Measurements from ENCODE around the gene STAT4.

Gene STAT4

DNA sequence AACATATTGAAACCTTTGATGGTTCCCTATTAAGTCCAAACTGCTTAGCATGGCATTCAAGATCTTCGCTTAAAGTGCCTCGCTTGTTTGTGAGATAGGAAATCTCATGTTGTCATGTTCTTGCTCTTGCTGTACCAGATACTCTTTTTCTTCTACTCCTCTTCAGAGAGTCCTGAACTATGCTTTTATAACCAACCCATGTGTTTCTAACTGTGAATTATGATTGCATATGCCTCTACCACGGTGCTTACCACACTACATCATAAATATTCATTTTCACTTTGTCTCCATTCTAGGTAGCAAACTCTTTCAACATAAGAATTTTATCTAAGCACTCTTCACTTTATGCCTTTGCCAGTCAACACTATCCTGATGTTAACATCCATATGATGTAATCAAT, 23.6 kb downstream of the STAT4 start:
- CTCF ChIA-PET, result interaction anchor here (0.6 kb wide), 1 partner anchor 34 kb away, joined by 3 read pairs; no protein-coding TSS in a partner anchor

DNA sequence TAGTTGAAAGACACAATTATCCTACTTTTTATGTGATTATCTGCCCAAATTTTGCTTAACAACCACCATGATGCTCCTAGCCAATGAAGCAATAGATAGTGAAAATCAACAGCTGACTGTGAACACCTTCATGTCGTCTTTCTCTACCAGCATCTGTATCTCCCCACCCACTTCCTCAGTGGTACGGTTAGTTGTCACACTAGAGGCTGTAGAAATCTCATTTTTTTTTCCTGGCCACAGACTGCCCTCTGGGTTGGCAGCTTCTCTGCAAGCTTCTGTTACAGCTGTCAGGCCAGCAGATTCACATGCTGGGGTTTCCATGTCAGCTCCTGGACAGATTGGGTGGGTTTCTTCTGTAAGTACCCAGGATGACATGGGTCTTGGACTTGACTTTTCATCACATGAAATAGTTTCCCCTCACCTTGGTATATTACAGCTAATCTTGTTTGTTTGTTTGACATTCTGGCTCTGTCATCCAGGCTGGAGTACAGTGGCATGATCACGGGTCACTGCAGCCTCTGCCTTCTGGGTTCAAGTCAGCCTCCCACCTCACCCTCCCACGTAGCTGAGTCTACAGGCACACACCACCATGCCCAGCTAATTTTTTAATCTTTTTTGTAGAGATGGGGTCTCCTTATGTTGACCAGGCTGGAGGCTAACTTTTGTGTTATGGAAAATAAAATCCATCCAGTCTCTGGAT, 24.3 kb downstream of the STAT4 start:
- Histone ChIP-seq H3K36me3 (ENCODE audit: control insufficient read depth in 2 of 2, insufficient read depth in 1 of 2, low read length in 2 of 2) (no peaks in the 10 kb centered on the region), H3K27ac (ENCODE audit: extremely low read depth, low read depth, low read length) (no peak overlapping the region), H3K4me3 (ENCODE audit: low read depth, low read length) (no peak overlapping the region), H3K4me1 (ENCODE audit: control insufficient read depth, insufficient read depth, low read length) (no peaks in the 10 kb centered on the region), H3K9me3 (ENCODE audit: control insufficient read depth, insufficient read depth, low read depth, low read length) (no peaks in the 10 kb centered on the region)
- ChIA-PET CTCF (interaction anchor here (0.6 kb wide), 1 partner anchor 35 kb away, joined by 3 read pairs; no protein-coding TSS in a partner anchor), POLR2A (no interaction called here)
- TF ChIP-seq SP3 (tag by site-specific recombination; IDR thresholded peaks at IDR 0.05) (no peak), KLF9 (tag by site-specific recombination; IDR thresholded peaks at IDR 0.05; ENCODE audit: low read depth) (no peak), WT1 (tag by site-specific recombination; IDR thresholded peaks at IDR 0.05) (no peak), ZNF37A (tag by site-specific recombination; IDR thresholded peaks at IDR 0.05) (no peak)

More for the DNA sequence above, 23.6 kb downstream of the STAT4 start:
- H3K27ac ChIP-seq (ENCODE audit: extremely low read depth, low read depth, low read length), result no peak overlapping the region
- no peaks in the 10 kb centered on the region for H3K36me3 ChIP-seq (ENCODE audit: control insufficient read depth in 2 of 2, insufficient read depth in 1 of 2, low read length in 2 of 2)
- POLR2A ChIA-PET, result no interaction called here
- no peak overlapping the region for H3K4me3 ChIP-seq (ENCODE audit: low read depth, low read length)
- no peak for TF ChIP-seq KLF1 (tag by site-specific recombination; IDR thresholded peaks at IDR 0.05)
- TF ChIP-seq ZNF10 (tag by site-specific recombination; IDR thresholded peaks at IDR 0.05), result no peak
- no peak for TF ChIP-seq GLIS2 (tag by site-specific recombination; IDR thresholded peaks at IDR 0.05)
- TF ChIP-seq, protein P1, sequence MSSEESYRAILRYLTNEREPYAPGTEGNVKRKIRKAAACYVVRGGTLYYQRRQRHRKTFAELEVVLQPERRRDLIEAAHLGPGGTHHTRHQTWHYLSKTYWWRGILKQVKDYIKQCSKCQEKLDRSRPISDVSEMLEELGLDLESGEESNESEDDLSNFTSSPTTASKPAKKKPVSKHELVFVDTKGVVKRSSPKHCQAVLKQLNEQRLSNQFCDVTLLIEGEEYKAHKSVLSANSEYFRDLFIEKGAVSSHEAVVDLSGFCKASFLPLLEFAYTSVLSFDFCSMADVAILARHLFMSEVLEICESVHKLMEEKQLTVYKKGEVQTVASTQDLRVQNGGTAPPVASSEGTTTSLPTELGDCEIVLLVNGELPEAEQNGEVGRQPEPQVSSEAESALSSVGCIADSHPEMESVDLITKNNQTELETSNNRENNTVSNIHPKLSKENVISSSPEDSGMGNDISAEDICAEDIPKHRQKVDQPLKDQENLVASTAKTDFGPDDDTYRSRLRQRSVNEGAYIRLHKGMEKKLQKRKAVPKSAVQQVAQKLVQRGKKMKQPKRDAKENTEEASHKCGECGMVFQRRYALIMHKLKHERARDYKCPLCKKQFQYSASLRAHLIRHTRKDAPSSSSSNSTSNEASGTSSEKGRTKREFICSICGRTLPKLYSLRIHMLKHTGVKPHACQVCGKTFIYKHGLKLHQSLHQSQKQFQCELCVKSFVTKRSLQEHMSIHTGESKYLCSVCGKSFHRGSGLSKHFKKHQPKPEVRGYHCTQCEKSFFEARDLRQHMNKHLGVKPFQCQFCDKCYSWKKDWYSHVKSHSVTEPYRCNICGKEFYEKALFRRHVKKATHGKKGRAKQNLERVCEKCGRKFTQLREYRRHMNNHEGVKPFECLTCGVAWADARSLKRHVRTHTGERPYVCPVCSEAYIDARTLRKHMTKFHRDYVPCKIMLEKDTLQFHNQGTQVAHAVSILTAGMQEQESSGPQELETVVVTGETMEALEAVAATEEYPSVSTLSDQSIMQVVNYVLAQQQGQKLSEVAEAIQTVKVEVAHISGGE (tag by site-specific recombination; conservative IDR thresholded peaks at IDR 0.05; ENCODE audit: low read depth), result no peak
- TF ChIP-seq SCRT1 (tag by site-specific recombination; IDR thresholded peaks at IDR 0.05; ENCODE audit: borderline replicate concordance), result no peak
- H3K4me1 ChIP-seq (ENCODE audit: control insufficient read depth, insufficient read depth, low read length), result no peaks in the 10 kb centered on the region
- H3K9me3 ChIP-seq (ENCODE audit: control insufficient read depth, insufficient read depth, low read depth, low read length), result no peaks in the 10 kb centered on the region

DNA sequence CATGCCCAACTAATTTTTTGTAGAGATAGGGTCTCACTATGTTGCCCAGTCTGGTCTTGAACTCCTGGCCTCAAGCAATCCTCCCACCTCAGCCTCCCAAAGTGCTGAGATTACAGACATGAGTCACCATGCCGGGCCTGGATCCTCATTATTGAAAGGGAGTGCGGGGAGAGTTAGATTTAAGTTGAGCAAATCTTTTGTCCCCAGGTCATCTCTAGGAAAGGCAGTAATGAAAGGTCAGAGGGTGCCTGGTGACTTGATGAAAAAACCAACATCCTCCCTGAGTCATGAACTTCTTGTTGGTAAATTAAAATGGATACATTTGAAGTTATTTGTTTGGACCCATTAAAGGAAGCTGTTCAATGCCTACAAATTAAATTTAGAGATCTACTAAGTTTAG, 25.1 kb downstream of the STAT4 start:
- TF ChIP-seq ZIC2 (tag by site-specific recombination; IDR thresholded peaks at IDR 0.05), result no peak
- TF ChIP-seq, protein P2, sequence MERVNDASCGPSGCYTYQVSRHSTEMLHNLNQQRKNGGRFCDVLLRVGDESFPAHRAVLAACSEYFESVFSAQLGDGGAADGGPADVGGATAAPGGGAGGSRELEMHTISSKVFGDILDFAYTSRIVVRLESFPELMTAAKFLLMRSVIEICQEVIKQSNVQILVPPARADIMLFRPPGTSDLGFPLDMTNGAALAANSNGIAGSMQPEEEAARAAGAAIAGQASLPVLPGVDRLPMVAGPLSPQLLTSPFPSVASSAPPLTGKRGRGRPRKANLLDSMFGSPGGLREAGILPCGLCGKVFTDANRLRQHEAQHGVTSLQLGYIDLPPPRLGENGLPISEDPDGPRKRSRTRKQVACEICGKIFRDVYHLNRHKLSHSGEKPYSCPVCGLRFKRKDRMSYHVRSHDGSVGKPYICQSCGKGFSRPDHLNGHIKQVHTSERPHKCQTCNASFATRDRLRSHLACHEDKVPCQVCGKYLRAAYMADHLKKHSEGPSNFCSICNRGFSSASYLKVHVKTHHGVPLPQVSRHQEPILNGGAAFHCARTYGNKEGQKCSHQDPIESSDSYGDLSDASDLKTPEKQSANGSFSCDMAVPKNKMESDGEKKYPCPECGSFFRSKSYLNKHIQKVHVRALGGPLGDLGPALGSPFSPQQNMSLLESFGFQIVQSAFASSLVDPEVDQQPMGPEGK (tag by site-specific recombination; IDR thresholded peaks at IDR 0.05), result no peak
- TF ChIP-seq, protein P3, sequence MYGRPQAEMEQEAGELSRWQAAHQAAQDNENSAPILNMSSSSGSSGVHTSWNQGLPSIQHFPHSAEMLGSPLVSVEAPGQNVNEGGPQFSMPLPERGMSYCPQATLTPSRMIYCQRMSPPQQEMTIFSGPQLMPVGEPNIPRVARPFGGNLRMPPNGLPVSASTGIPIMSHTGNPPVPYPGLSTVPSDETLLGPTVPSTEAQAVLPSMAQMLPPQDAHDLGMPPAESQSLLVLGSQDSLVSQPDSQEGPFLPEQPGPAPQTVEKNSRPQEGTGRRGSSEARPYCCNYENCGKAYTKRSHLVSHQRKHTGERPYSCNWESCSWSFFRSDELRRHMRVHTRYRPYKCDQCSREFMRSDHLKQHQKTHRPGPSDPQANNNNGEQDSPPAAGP (tag by site-specific recombination; IDR thresholded peaks at IDR 0.05), result no peak
- no peak for TF ChIP-seq ZNF341 (tag by site-specific recombination; IDR thresholded peaks at IDR 0.05; ENCODE audit: low read depth)
- TF ChIP-seq, protein P4, sequence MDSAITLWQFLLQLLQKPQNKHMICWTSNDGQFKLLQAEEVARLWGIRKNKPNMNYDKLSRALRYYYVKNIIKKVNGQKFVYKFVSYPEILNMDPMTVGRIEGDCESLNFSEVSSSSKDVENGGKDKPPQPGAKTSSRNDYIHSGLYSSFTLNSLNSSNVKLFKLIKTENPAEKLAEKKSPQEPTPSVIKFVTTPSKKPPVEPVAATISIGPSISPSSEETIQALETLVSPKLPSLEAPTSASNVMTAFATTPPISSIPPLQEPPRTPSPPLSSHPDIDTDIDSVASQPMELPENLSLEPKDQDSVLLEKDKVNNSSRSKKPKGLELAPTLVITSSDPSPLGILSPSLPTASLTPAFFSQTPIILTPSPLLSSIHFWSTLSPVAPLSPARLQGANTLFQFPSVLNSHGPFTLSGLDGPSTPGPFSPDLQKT (IDR thresholded peaks at IDR 0.05; ENCODE audit: borderline replicate concordance, low read depth, low read length), result no peak
- TF ChIP-seq ZNF776 (tag by site-specific recombination; IDR thresholded peaks at IDR 0.05; ENCODE audit: borderline replicate concordance), result no peak
- 0 out of 2 replicates have a peak, but pooled peaks have one; percentile 23 for TF ChIP-seq ZNF121 (tag by site-specific recombination; IDR thresholded peaks at IDR 0.05)
- TF ChIP-seq, protein P5, sequence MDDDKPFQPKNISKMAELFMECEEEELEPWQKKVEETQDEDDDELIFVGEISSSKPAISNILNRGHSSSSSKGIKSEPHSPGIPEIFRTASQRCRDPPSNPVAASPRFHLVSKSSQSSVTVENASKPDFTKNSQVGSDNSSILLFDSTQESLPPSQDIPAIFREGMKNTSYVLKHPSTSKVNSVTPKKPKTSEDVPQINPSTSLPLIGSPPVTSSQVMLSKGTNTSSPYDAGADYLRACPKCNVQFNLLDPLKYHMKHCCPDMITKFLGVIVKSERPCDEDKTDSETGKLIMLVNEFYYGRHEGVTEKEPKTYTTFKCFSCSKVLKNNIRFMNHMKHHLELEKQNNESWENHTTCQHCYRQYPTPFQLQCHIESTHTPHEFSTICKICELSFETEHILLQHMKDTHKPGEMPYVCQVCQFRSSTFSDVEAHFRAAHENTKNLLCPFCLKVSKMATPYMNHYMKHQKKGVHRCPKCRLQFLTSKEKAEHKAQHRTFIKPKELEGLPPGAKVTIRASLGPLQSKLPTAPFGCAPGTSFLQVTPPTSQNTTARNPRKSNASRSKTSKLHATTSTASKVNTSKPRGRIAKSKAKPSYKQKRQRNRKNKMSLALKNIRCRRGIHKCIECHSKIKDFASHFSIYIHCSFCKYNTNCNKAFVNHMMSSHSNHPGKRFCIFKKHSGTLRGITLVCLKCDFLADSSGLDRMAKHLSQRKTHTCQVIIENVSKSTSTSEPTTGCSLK (tag by site-specific recombination; IDR thresholded peaks at IDR 0.05), result no peak
- Histone ChIP-seq H3K4me3 (ENCODE audit: low read depth, low read length) (no peak overlapping the region), H3K27ac (ENCODE audit: extremely low read depth, low read depth, low read length) (no peak overlapping the region), H3K36me3 (ENCODE audit: control insufficient read depth in 2 of 2, insufficient read depth in 1 of 2, low read length in 2 of 2) (no peaks in the 10 kb centered on the region), H3K4me1 (ENCODE audit: control insufficient read depth, insufficient read depth, low read length) (no peaks in the 10 kb centered on the region), H3K9me3 (ENCODE audit: control insufficient read depth, insufficient read depth, low read depth, low read length) (no peaks in the 10 kb centered on the region)
- POLR2A ChIA-PET, result no interaction called here
- CTCF ChIA-PET, result no interaction called here

Measured in HEK293 (cell line).